H1 (cell line): Measurements from ENCODE around the gene GRM8. TPM values are rescaled to one million over a fixed set of nuclear protein-coding genes. Genes with fewer than 3 reads are reported as not detected.

Experiments used
- HDAC6 ChIP-seq: IDR thresholded peaks from one replicate; pipeline ENCODE4 v1.7.1; 2012; ENCODE audit warnings: low read depth, mild to moderate bottlenecking, inconsistent platforms, low read length, moderate library complexity
- RNF2 ChIP-seq: fragments of 200-900, 300-1000 bp; sonication (generic); IDR thresholded peaks from 2 replicates; pipeline ENCODE4 v1.7.1; 2016; ENCODE audit warnings: borderline replicate concordance, low read depth, mild to moderate bottlenecking, antibody characterized with exemption, low read length; ENCODE audit not compliant: poor library complexity, severe bottlenecking; ENCODE audit errors: missing control alignments
- polyA plus RNA-seq, 7 experiments: library from polyadenylated mRNA; depleted of rRNA in 3 of 7; stranded (reverse) in 5 of 7; unstranded in 2 of 7; fragments of >200 nt in 5 of 7; fragments of 200-250 nt in 2 of 7; gene quantifications; 1 replicate in 5 of 7; 2 replicates in 1 of 7; 4 replicates in 1 of 7; pipeline versions ENCODE4 v1.2.1 to v1.2.3, GENCODE V29; 2011 to 2013; ENCODE audit warnings: missing spikeins in 2 of 7, mixed read lengths in 2 of 7
- total RNA-seq: library from RNA; stranded (reverse); fragmentation: NEBNext Ultra II Directional; extraction: Animal tissue kit (Norgen Biotek cat#: 25700); gene quantifications from 2 replicates; pipeline ENCODE4 v1.2.1, GENCODE V29; 2021

GRM8 gene
- total and polyA plus RNA-seq, 2 of the 8 experiments (the other 6 are each of a cell fraction or from before 2014, with no cell fraction given) = 2.6 to 2.8 TPM

DNA sequence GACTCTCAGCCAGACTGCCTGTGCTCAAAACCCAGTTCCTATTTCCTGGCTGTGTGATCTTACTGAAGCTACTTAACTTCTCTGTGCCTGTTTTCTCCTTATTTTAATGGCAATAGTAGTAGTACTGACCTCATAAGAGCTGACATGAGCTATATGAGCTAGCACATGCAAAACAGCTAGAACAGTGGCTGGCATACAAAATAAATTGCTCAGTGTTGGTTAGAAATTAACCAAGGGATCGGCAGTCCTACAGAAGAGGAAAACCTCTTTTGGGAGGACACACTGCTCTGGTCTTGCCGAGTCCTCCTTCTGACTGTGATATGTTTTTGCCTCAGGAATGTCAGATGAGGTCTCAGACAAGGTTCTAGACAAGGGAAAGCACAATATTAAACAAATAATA, 322.6 kb downstream of the GRM8 start (continued):
- no peak for TF ChIP-seq HDAC6
- no peak for TF ChIP-seq RNF2
